Inferior parietal cortex (tissue), 1 donor: ENCODE data around the gene RAP1A.

Experiments used
- DNase-seq: peaks from one replicate; pipeline ENCODE4 v3.0.0-alpha.2; 2016; ENCODE audit errors: extremely low spot score

Gene RAP1A

GRCh38 chr1:111619635-111620440 lies at the start of gene RAP1A:
Gene RAP1A, plus strand, starts transcription at chr1:111619789. Its CDS starts 71,572 bp downstream, at chr1:111691361.
- peak; percentile 88 for DNase-seq

- DNase-seq, result no peak
These were observed 49.7 kb upstream of the RAP1A start for GRCh38 chr1:111569913-111570312.

- DNase-seq, result no peak
These were observed 48.8 kb upstream of the RAP1A start for GRCh38 chr1:111570781-111571181.

GRCh38 chr1:111571239-111571638 lies 48.4 kb upstream of the RAP1A start:
- DNase-seq, result no peak

- DNase-seq, result no peak
These were observed 47.6 kb upstream of the RAP1A start for GRCh38 chr1:111571987-111572386.

- DNase-seq, result no peak
These were observed 43.0 kb upstream of the RAP1A start for GRCh38 chr1:111576547-111576946.

GRCh38 chr1:111577814-111578213 lies 41.8 kb upstream of the RAP1A start:
- no peak for DNase-seq

GRCh38 chr1:111581166-111581565 lies 38.4 kb upstream of the RAP1A start:
- DNase-seq, result no peak

- no peak for DNase-seq
These were observed 37.6 kb upstream of the RAP1A start for GRCh38 chr1:111582016-111582415.

- DNase-seq, result no peak
These were observed 36.7 kb upstream of the RAP1A start for GRCh38 chr1:111582644-111583618.

- DNase-seq, result no peak
These were observed 34.0 kb upstream of the RAP1A start for GRCh38 chr1:111585447-111586086.

- DNase-seq, result no peak
These were observed 33.5 kb upstream of the RAP1A start for GRCh38 chr1:111586112-111586511.

GRCh38 chr1:111587509-111588174 lies 31.9 kb upstream of the RAP1A start:
- no peak for DNase-seq

GRCh38 chr1:111591937-111592336 lies 27.7 kb upstream of the RAP1A start:
- no peak for DNase-seq

- peak; percentile 38 for DNase-seq
These were observed 26.9 kb upstream of the RAP1A start for GRCh38 chr1:111592389-111593361.

GRCh38 chr1:111593403-111594305 lies 25.9 kb upstream of the RAP1A start:
- DNase-seq, result no peak

GRCh38 chr1:111594306-111594693 lies 25.3 kb upstream of the RAP1A start:
- no peak for DNase-seq

GRCh38 chr1:111595807-111596206 lies 23.8 kb upstream of the RAP1A start:
- DNase-seq, result no peak

- no peak for DNase-seq
These were observed 23.1 kb upstream of the RAP1A start for GRCh38 chr1:111596499-111596898.
